CD14-positive monocyte (primary cell): ENCODE measurements around the gene CHL1. TPM values are rescaled to one million over a fixed set of nuclear protein-coding genes. Genes with fewer than 3 reads are reported as not detected.

Source experiments
- DNase-seq, 3 donors: peaks; one replicate each; pipeline ENCODE4 v3.0.0-alpha.2; 2011 to 2022
- H2AFZ ChIP-seq: 2 replicates; pipeline ENCODE4 v1.6.0; 2012; ENCODE audit warnings: mild to moderate bottlenecking, low read depth, low read length, inconsistent platforms; ENCODE audit not compliant: insufficient read depth, poor library complexity, severe bottlenecking
- H3K27ac ChIP-seq, 2 donors: 1 replicate in 1 of 2; 2 replicates in 1 of 2; pipeline ENCODE4 v1.5.1; 2012 to 2013; ENCODE audit warnings: low read length in 2 of 2, control low read depth in 1 of 2, inconsistent platforms in 1 of 2, low read depth in 1 of 2, mild to moderate bottlenecking in 1 of 2
- H3K27me3 ChIP-seq, 2 donors: one replicate each; pipeline versions ENCODE4 v1.6.0 to v1.6.1; 2011 to 2013; ENCODE audit warnings: low read length in 2 of 2; ENCODE audit not compliant: control insufficient read depth in 2 of 2, insufficient read depth in 2 of 2
- H3K36me3 ChIP-seq, 2 donors: replicated peaks in 1 of 2; 1 replicate in 1 of 2; 2 replicates in 1 of 2; pipeline versions ENCODE4 v1.5.1 to v1.6.1; 2012 to 2013; ENCODE audit warnings: low read length in 2 of 2, control low read depth in 1 of 2, inconsistent platforms in 1 of 2, mild to moderate bottlenecking in 1 of 2; ENCODE audit not compliant: insufficient read depth in 2 of 2, control insufficient read depth in 1 of 2
- H3K4me1 ChIP-seq, 2 donors: 1 replicate in 1 of 2; 2 replicates in 1 of 2; pipeline versions ENCODE4 v1.5.1 to v1.6.1; 2012 to 2013; ENCODE audit warnings: low read length in 2 of 2, control low read depth in 1 of 2, inconsistent platforms in 1 of 2, mild to moderate bottlenecking in 1 of 2, moderate library complexity in 1 of 2; ENCODE audit not compliant: insufficient read depth in 2 of 2, control insufficient read depth in 1 of 2
- H3K4me2 ChIP-seq: replicated peaks from 2 replicates; pipeline ENCODE3; 2012; ENCODE audit warnings: low read length, moderate library complexity, mild to moderate bottlenecking; ENCODE audit not compliant: poor library complexity, severe bottlenecking; ENCODE audit errors: extremely low read depth
- H3K4me3 ChIP-seq, 3 experiments: fragments of 200-600 bp in 1 of 3; sonication (generic) in 1 of 3; replicated peaks in 1 of 3; 1 replicate in 2 of 3; 2 replicates in 1 of 3; pipeline ENCODE4 v1.5.1; 2011 to 2013; ENCODE audit warnings: low read length in 3 of 3, mild to moderate bottlenecking in 3 of 3, control low read depth in 2 of 3, low read depth in 2 of 3, inconsistent platforms in 1 of 3, moderate library complexity in 1 of 3
- H3K79me2 ChIP-seq: 2 replicates; pipeline ENCODE4 v1.6.0; 2012; ENCODE audit warnings: mild to moderate bottlenecking, control low read depth, inconsistent platforms, low read length, moderate library complexity; ENCODE audit not compliant: insufficient read depth
- H3K9ac ChIP-seq: 2 replicates; pipeline ENCODE4 v1.6.0; 2017; ENCODE audit warnings: low read length, mild to moderate bottlenecking; ENCODE audit not compliant: insufficient read depth, poor library complexity, severe bottlenecking
- H3K9me3 ChIP-seq, 2 donors: replicated peaks in 1 of 2; 1 replicate in 1 of 2; 2 replicates in 1 of 2; pipeline versions ENCODE4 v1.5.1 to v1.6.1; 2012 to 2013; ENCODE audit warnings: low read length in 2 of 2, control low read depth in 1 of 2; ENCODE audit not compliant: control insufficient read depth in 1 of 2, insufficient read depth in 1 of 2
- H4K20me1 ChIP-seq: 2 replicates; pipeline ENCODE4 v1.6.0; 2012; ENCODE audit warnings: mild to moderate bottlenecking, low read length, control low read depth, moderate library complexity; ENCODE audit not compliant: insufficient read depth
- H3K27ac Mint-ChIP-seq, 7 donors: one replicate each; pipeline ENCODE4 v1.8.0; 2020; ENCODE audit warnings: mild to moderate bottlenecking in 7 of 7, mixed read lengths in 7 of 7, moderate library complexity in 6 of 7, inconsistent platforms in 2 of 7
- H3K27me3 Mint-ChIP-seq, 3 donors: one replicate each; pipeline ENCODE4 v1.8.0; 2021 to 2022; ENCODE audit warnings: low read depth in 3 of 3, mild to moderate bottlenecking in 3 of 3, mixed read lengths in 3 of 3, moderate library complexity in 3 of 3, inconsistent platforms in 1 of 3
- H3K36me3 Mint-ChIP-seq, 2 donors: one replicate each; pipeline ENCODE4 v1.8.0; 2020; ENCODE audit warnings: mixed read lengths in 2 of 2, inconsistent platforms in 1 of 2, mild to moderate bottlenecking in 1 of 2
- H3K4me1 Mint-ChIP-seq: one replicate; pipeline ENCODE4 v1.8.0; 2020; ENCODE audit warnings: mild to moderate bottlenecking, mixed read lengths
- H3K4me3 Mint-ChIP-seq, 2 donors: one replicate each; pipeline ENCODE4 v1.8.0; 2020; ENCODE audit warnings: mild to moderate bottlenecking in 2 of 2, mixed read lengths in 2 of 2, moderate library complexity in 1 of 2
- H3K9me3 Mint-ChIP-seq, 7 donors: one replicate each; pipeline ENCODE4 v1.8.0; 2020 to 2022; ENCODE audit warnings: mixed read lengths in 7 of 7, mild to moderate bottlenecking in 6 of 7, moderate library complexity in 6 of 7, inconsistent platforms in 2 of 7
- WGBS: methylation state at CpG from one replicate; pipeline ENCODE4 v1.1.5; 2013; ENCODE audit warnings: missing lambda C conversion rate; ENCODE audit not compliant: insufficient coverage; 5-methylcytosine and 5-hydroxymethylcytosine counted together
- intact Hi-C, 2 donors: fragments of 100-400 bp; cut with micrococcal nuclease; formaldehyde crosslinking; loops; one replicate each; pipeline versions ENCODE4 v1.15.0 to v1.15.1; 2023
- polyA plus RNA-seq, 3 donors: library from polyadenylated mRNA; depleted of rRNA in 1 of 3; unstranded in 2 of 3; stranded (reverse) in 1 of 3; fragments of 300-500 nt in 2 of 3; fragments of >200 nt in 1 of 3; fragmentation: Illumina TruSeq in 2 of 3; gene quantifications; 1 replicate in 2 of 3; 2 replicates in 1 of 3; pipeline ENCODE4 v1.2.3, GENCODE V29; 2012 to 2021
- TF ChIP-seq, protein P1 (sequence below): fragments of 200-600 bp; IDR thresholded peaks from one replicate; pipeline ENCODE4 v1.8.0; 2022; ENCODE audit warnings: antibody characterized with exemption, mild to moderate bottlenecking

CHL1 gene
- polyA plus RNA-seq, 3 donors, result not detected

DNA sequence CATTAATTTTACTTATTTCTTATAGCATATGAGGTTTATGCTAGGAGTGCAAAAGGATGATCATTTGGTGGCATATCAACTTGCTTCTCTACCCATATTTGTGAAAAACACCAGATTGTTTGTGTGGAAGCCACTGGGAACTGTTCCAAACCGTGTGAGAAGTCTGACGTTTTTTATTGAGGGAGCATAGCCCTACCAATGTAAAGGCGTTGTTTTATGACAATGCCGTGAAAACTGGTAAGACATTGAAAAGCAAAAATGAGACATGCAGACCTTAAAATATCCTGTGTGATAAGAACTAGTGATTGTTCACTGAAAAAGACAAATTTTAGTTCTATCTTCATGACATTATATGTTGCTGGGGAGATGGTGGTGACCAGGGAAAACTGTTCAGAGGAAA lies 87.8 kb downstream of the CHL1 start:
- intact Hi-C loops, result no loop called here
- no peak for DNase-seq
- Mint-ChIP-seq H3K4me3 (no peak overlapping the region), H3K27me3 (no peaks in the 10 kb centered on the region), H3K4me1 (no peaks in the 10 kb centered on the region), H3K36me3 (no peaks in the 10 kb centered on the region), H3K27ac (no peak overlapping the region), H3K9me3 (peaks cover 0 to 7% (median 3%) of the 10 kb centered on the region in 7 donors)
- no peak overlapping the region for H3K4me3 ChIP-seq
- H4K20me1 ChIP-seq, result no peaks in the 10 kb centered on the region
- H3K4me2 ChIP-seq, result no peak overlapping the region
- TF ChIP-seq, protein P1, sequence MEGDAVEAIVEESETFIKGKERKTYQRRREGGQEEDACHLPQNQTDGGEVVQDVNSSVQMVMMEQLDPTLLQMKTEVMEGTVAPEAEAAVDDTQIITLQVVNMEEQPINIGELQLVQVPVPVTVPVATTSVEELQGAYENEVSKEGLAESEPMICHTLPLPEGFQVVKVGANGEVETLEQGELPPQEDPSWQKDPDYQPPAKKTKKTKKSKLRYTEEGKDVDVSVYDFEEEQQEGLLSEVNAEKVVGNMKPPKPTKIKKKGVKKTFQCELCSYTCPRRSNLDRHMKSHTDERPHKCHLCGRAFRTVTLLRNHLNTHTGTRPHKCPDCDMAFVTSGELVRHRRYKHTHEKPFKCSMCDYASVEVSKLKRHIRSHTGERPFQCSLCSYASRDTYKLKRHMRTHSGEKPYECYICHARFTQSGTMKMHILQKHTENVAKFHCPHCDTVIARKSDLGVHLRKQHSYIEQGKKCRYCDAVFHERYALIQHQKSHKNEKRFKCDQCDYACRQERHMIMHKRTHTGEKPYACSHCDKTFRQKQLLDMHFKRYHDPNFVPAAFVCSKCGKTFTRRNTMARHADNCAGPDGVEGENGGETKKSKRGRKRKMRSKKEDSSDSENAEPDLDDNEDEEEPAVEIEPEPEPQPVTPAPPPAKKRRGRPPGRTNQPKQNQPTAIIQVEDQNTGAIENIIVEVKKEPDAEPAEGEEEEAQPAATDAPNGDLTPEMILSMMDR, result no peak
- no peaks in the 10 kb centered on the region for H3K4me1 ChIP-seq
- H3K79me2 ChIP-seq, result no peaks in the 10 kb centered on the region
- no peak overlapping the region for H3K27ac ChIP-seq
- no peaks in the 10 kb centered on the region for H3K9me3 ChIP-seq
- no peak overlapping the region for H2AFZ ChIP-seq
- no peaks in the 10 kb centered on the region for H3K27me3 ChIP-seq
- H3K36me3 ChIP-seq, result no peaks in the 10 kb centered on the region
- no peak overlapping the region for H3K9ac ChIP-seq
- WGBS, result 79% methylated on average over 2 of the region's 4 CpGs

DNA sequence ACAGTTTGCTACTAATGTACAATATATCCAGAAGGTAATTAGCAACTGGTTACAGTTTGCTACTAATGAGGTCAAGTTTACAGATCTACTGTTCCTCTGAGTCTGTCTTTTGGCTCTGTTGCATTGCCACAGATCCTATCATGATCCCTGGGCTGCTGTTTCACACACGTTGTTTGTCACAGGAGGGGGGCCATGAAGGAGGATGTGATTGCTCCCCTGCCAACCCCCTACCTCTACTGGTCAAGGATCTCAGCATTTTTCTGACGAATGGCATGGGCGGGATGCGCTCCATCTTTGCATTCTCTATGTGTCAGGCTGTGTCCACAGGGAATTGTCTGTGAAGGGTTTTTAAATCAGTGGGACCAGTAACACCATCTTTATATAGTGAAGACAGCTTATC lies 91.9 kb downstream of the CHL1 start:
- no peaks in the 10 kb centered on the region for H3K36me3 ChIP-seq
- intact Hi-C loops, result no loop called here
- no peak for DNase-seq
- H2AFZ ChIP-seq, result no peak overlapping the region
- Mint-ChIP-seq H3K9me3 (peaks cover 0 to 9% (median 2%) of the 10 kb centered on the region in 7 donors), H3K27ac (no peak overlapping the region), H3K27me3 (no peaks in the 10 kb centered on the region), H3K4me3 (no peak overlapping the region), H3K4me1 (no peaks in the 10 kb centered on the region), H3K36me3 (no peaks in the 10 kb centered on the region)
- no peaks in the 10 kb centered on the region for H3K79me2 ChIP-seq
- no peaks in the 10 kb centered on the region for H3K4me1 ChIP-seq
- H3K9ac ChIP-seq, result no peak overlapping the region
- TF ChIP-seq, protein P1, result no peak
- no peaks in the 10 kb centered on the region for H4K20me1 ChIP-seq
- no peak overlapping the region for H3K4me2 ChIP-seq
- H3K9me3 ChIP-seq, result no peaks in the 10 kb centered on the region
- H3K4me3 ChIP-seq, result no peak overlapping the region
- WGBS, result no CpG with 5 or more reads among the region's 4 CpGs
- no peaks in the 10 kb centered on the region for H3K27me3 ChIP-seq
- H3K27ac ChIP-seq, result no peak overlapping the region
